ENCODE measurements around the gene CERS4. TPM values are rescaled to one million over a fixed set of nuclear protein-coding genes. Genes with fewer than 3 reads are reported as not detected.

CERS4 gene
- total and polyA plus RNA-seq, 2 experiments from 2014 or later: 82.6 to 86.0 TPM

- no peaks in the 10 kb centered on the region for H3K36me3 ChIP-seq (replicated peaks; ENCODE audit: insufficient read depth, low read depth)
- H3K27me3 ChIP-seq: no peaks in the 10 kb centered on the region
- no peak overlapping the region for H2AFZ ChIP-seq
- no peak for TF ChIP-seq EZH2 (IDR thresholded peaks at IDR 0.05; ENCODE audit: borderline replicate concordance)
- TF ChIP-seq EZH2phosphoT487 (IDR thresholded peaks at IDR 0.05; ENCODE audit: low read depth, severe bottlenecking, unreplicated experiment): no peak
- no peak for TF ChIP-seq CTCF (IDR thresholded peaks at IDR 0.05; ENCODE audit: poor library complexity)
- no peak overlapping the region for H3K4me3 ChIP-seq
- peaks cover 37% of the 10 kb centered on the region for H3K79me2 ChIP-seq
- DNase-seq (ENCODE audit: low spot score): no peak
- no peaks in the 10 kb centered on the region for H3K9me2 ChIP-seq (replicated peaks; ENCODE audit: insufficient read depth)
- H3K27ac ChIP-seq: no peak overlapping the region
- no peak overlapping the region for H3K4me2 ChIP-seq
- 94% methylated on average over 4 of the region's 4 CpGs for WGBS (ENCODE audit: low lambda C conversion rate, missing lambda C conversion rate)
- peaks cover 14% of the 10 kb centered on the region for H3K4me1 ChIP-seq (ENCODE audit: insufficient read depth)
- H3K9me3 ChIP-seq (ENCODE audit: low read depth): no peaks in the 10 kb centered on the region
- H4K20me1 ChIP-seq (ENCODE audit: insufficient read depth, poor library complexity, severe bottlenecking): no peaks in the 10 kb centered on the region
Observed at GRCh38 chr19:8242211-8242821, 33.1 kb downstream of the CERS4 start.

- H2AFZ ChIP-seq: no peak overlapping the region
- H3K9me3 ChIP-seq (ENCODE audit: low read depth): no peaks in the 10 kb centered on the region
- H3K9me2 ChIP-seq (replicated peaks; ENCODE audit: insufficient read depth): no peaks in the 10 kb centered on the region
- no peaks in the 10 kb centered on the region for H4K20me1 ChIP-seq (ENCODE audit: insufficient read depth, poor library complexity, severe bottlenecking)
- 96% methylated on average over 3 of the region's 3 CpGs for WGBS (ENCODE audit: low lambda C conversion rate, missing lambda C conversion rate)
- H3K27ac ChIP-seq: no peak overlapping the region
- H3K27me3 ChIP-seq: no peaks in the 10 kb centered on the region
- H3K4me3 ChIP-seq: no peak overlapping the region
- no peak overlapping the region for H3K4me2 ChIP-seq
- peaks cover 38% of the 10 kb centered on the region for H3K79me2 ChIP-seq
- DNase-seq (ENCODE audit: low spot score): no peak
- peaks cover 14% of the 10 kb centered on the region for H3K4me1 ChIP-seq (ENCODE audit: insufficient read depth)
- TF ChIP-seq CTCF (IDR thresholded peaks at IDR 0.05; ENCODE audit: poor library complexity) (no peak), EZH2phosphoT487 (IDR thresholded peaks at IDR 0.05; ENCODE audit: low read depth, severe bottlenecking, unreplicated experiment) (no peak), EZH2 (IDR thresholded peaks at IDR 0.05; ENCODE audit: borderline replicate concordance) (no peak)
- H3K36me3 ChIP-seq (replicated peaks; ENCODE audit: insufficient read depth, low read depth): no peaks in the 10 kb centered on the region
Observed at GRCh38 chr19:8243146-8243545, 34.0 kb downstream of the CERS4 start.

GRCh38 chr19:8244442-8244841, 35.3 kb downstream of the CERS4 start:
- H3K9me3 ChIP-seq (ENCODE audit: low read depth): no peaks in the 10 kb centered on the region
- H3K27me3 ChIP-seq: no peaks in the 10 kb centered on the region
- peaks cover 37% of the 10 kb centered on the region for H3K79me2 ChIP-seq
- H4K20me1 ChIP-seq (ENCODE audit: insufficient read depth, poor library complexity, severe bottlenecking): no peaks in the 10 kb centered on the region
- 87% methylated on average over 3 of the region's 3 CpGs for WGBS (ENCODE audit: low lambda C conversion rate, missing lambda C conversion rate)
- no peaks in the 10 kb centered on the region for H3K36me3 ChIP-seq (replicated peaks; ENCODE audit: insufficient read depth, low read depth)
- TF ChIP-seq EZH2phosphoT487 (IDR thresholded peaks at IDR 0.05; ENCODE audit: low read depth, severe bottlenecking, unreplicated experiment): no peak
- no peak for TF ChIP-seq EZH2 (IDR thresholded peaks at IDR 0.05; ENCODE audit: borderline replicate concordance)
- no peak for TF ChIP-seq CTCF (IDR thresholded peaks at IDR 0.05; ENCODE audit: poor library complexity)
- H3K27ac ChIP-seq: no peak overlapping the region
- DNase-seq (ENCODE audit: low spot score): no peak
- H3K9me2 ChIP-seq (replicated peaks; ENCODE audit: insufficient read depth): no peaks in the 10 kb centered on the region
- no peak overlapping the region for H3K4me2 ChIP-seq
- peaks cover 14% of the 10 kb centered on the region for H3K4me1 ChIP-seq (ENCODE audit: insufficient read depth)
- no peak overlapping the region for H2AFZ ChIP-seq
- no peak overlapping the region for H3K4me3 ChIP-seq
